ENCODE measurements around the gene AP2A1. TPM values are rescaled to one million over a fixed set of nuclear protein-coding genes. Genes with fewer than 3 reads are reported as not detected.

The AP2A1 gene
- polyA plus RNA-seq, 1 donor from 2014 or later: 40.8 TPM

DNA sequence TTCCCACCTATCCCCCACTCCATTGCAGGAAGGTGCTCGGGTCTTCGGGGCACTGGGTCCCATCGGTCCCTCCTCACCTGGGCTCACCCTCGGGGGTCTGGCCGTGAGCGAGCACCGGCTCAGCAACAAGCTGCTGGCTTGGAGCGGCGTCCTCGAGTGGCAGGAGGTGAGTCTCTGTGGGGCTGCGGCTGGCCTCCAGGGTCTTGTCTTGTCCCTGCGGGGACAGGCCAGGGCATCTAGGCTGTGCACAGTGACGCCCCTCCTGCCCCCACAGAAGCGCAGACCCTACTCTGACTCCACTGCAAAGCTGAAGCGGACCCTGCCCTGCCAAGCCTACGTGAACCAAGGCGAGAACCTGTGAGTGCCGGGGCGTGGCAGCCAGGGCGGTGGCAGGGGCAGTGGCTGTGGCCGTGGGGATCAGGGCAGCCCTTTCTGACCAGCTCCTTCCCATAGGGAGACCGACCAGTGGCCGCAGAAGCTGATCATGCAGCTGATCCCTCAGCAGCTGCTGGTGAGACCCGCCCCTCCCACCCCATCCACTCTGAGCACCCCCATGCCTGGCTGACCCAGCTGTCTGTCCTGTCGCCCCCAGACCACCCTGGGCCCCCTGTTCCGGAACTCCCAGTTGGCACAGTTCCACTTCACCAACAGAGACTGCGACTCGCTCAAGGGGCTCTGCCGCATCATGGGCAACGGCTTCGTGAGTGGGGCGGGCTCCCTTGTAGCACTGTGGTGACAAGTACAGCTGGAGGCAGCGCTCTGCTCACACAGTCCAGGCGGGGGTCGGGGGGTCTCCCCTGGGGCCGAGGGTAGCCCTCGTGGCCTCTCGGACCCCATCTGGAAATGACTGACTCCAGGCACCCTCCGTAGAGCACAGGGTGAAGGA, 87.8 kb downstream of the AP2A1 start:
- H4K20me1 ChIP-seq (ENCODE audit: insufficient read depth): peaks cover 43% of the 10 kb centered on the region

GRCh38 chr19:49855277-49855675, 88.5 kb downstream of the AP2A1 start:
- H3K27ac ChIP-seq (ENCODE audit: low read length): no peak overlapping the region
- TF ChIP-seq SMC3 (conservative IDR thresholded peaks at IDR 0.05; ENCODE audit: poor library complexity) (no peak), MXI1 (conservative IDR thresholded peaks at IDR 0.05; ENCODE audit: poor library complexity, severe bottlenecking) (no peak), REST (IDR thresholded peaks at IDR 0.05; ENCODE audit: borderline replicate concordance) (no peak), POLR2AphosphoS5 (IDR thresholded peaks at IDR 0.05) (no peak), TAF1 (IDR thresholded peaks at IDR 0.05; ENCODE audit: low read depth) (no peak), RAD21 (conservative IDR thresholded peaks at IDR 0.05) (no peak)
- TF ChIP-seq, protein P1, sequence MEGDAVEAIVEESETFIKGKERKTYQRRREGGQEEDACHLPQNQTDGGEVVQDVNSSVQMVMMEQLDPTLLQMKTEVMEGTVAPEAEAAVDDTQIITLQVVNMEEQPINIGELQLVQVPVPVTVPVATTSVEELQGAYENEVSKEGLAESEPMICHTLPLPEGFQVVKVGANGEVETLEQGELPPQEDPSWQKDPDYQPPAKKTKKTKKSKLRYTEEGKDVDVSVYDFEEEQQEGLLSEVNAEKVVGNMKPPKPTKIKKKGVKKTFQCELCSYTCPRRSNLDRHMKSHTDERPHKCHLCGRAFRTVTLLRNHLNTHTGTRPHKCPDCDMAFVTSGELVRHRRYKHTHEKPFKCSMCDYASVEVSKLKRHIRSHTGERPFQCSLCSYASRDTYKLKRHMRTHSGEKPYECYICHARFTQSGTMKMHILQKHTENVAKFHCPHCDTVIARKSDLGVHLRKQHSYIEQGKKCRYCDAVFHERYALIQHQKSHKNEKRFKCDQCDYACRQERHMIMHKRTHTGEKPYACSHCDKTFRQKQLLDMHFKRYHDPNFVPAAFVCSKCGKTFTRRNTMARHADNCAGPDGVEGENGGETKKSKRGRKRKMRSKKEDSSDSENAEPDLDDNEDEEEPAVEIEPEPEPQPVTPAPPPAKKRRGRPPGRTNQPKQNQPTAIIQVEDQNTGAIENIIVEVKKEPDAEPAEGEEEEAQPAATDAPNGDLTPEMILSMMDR (IDR thresholded peaks at IDR 0.05; ENCODE audit: poor library complexity, severe bottlenecking): no peak

More for the DNA sequence above, 87.8 kb downstream of the AP2A1 start:
- Histone ChIP-seq H3K79me2 (replicated peaks; ENCODE audit: insufficient read depth, low read length) (peaks cover 36% of the 10 kb centered on the region), H3K4me3 (ENCODE audit: low read length) (peak overlapping the region; percentile 76), H3K27me3 (ENCODE audit: insufficient read depth, low read depth, low read length) (no peaks in the 10 kb centered on the region), H3K4me2 (ENCODE audit: low read length) (no peak overlapping the region), H3K9me2 (ENCODE audit: insufficient read depth, low read length) (no peaks in the 10 kb centered on the region), H3K9ac (ENCODE audit: low read length) (no peak overlapping the region), H3F3A (ENCODE audit: insufficient read depth, low read length, poor library complexity, severe bottlenecking) (no peaks in the 10 kb centered on the region), H3K27ac (ENCODE audit: low read length) (no peak overlapping the region), H3K36me3 (ENCODE audit: insufficient read depth, low read length) (no peaks in the 10 kb centered on the region), H3K9me3 (ENCODE audit: low read length) (no peaks in the 10 kb centered on the region), H2AFZ (ENCODE audit: low read depth, low read length) (no peak overlapping the region)
- TF ChIP-seq TAF1 (IDR thresholded peaks at IDR 0.05; ENCODE audit: low read depth) (no peak), REST (IDR thresholded peaks at IDR 0.05; ENCODE audit: borderline replicate concordance) (no peak), POLR2AphosphoS5 (IDR thresholded peaks at IDR 0.05) (no peak), EP300 (conservative IDR thresholded peaks at IDR 0.05; ENCODE audit: poor library complexity, severe bottlenecking) (no peak), EZH2 (IDR thresholded peaks at IDR 0.05; ENCODE audit: borderline replicate concordance, insufficient read depth, low read length, poor library complexity, severe bottlenecking) (no peak), MXI1 (conservative IDR thresholded peaks at IDR 0.05; ENCODE audit: poor library complexity, severe bottlenecking) (no peak), SMC3 (conservative IDR thresholded peaks at IDR 0.05; ENCODE audit: poor library complexity) (no peak), RAD21 (conservative IDR thresholded peaks at IDR 0.05) (no peak)
- TF ChIP-seq, protein P1 (IDR thresholded peaks at IDR 0.05; ENCODE audit: poor library complexity, severe bottlenecking): no peak

More at GRCh38 chr19:49855277-49855675, 88.5 kb downstream of the AP2A1 start:
- H3K9ac ChIP-seq (ENCODE audit: low read length): no peak overlapping the region
- H3K79me2 ChIP-seq (replicated peaks; ENCODE audit: insufficient read depth, low read length): peaks cover 36% of the 10 kb centered on the region
- no peaks in the 10 kb centered on the region for H3K9me3 ChIP-seq (ENCODE audit: low read length)
- H4K20me1 ChIP-seq (ENCODE audit: insufficient read depth): peaks cover 43% of the 10 kb centered on the region
- no peaks in the 10 kb centered on the region for H3F3A ChIP-seq (ENCODE audit: insufficient read depth, low read length, poor library complexity, severe bottlenecking)
- H3K4me2 ChIP-seq (ENCODE audit: low read length): no peak overlapping the region
- no peaks in the 10 kb centered on the region for H3K27me3 ChIP-seq (ENCODE audit: insufficient read depth, low read depth, low read length)
- H2AFZ ChIP-seq (ENCODE audit: low read depth, low read length): no peak overlapping the region
- H3K4me3 ChIP-seq (ENCODE audit: low read length): no peak overlapping the region
- H3K36me3 ChIP-seq (ENCODE audit: insufficient read depth, low read length): no peaks in the 10 kb centered on the region
- H3K9me2 ChIP-seq (ENCODE audit: insufficient read depth, low read length): no peaks in the 10 kb centered on the region

All from neural cell (in vitro differentiated cells).